Measurements from ENCODE around the gene MRO. TPM values are rescaled to one million over a fixed set of nuclear protein-coding genes. Genes with fewer than 3 reads are reported as not detected.

MRO gene
- total and polyA plus RNA-seq, 2 of the 4 experiments (the other 2 are of a cell fraction) = not detected

GRCh38 chr18:50802141-50802540 lies 17.7 kb downstream of the MRO start:
- Histone ChIP-seq H2BK20ac (ENCODE audit: low read depth, low read length) (no peak overlapping the region), H2BK5ac (ENCODE audit: low read depth, low read length, poor library complexity, severe bottlenecking) (no peak overlapping the region), H3K18ac (ENCODE audit: low read depth, low read length) (no peak overlapping the region), H3K56ac (ENCODE audit: extremely low read depth, insufficient read depth, low read length) (no peak overlapping the region), H2AK5ac (ENCODE audit: low read depth, low read length) (no peak overlapping the region), H3K79me1 (ENCODE audit: low read depth in 1 of 2, low read length in 2 of 2) (no peaks in the 10 kb centered on the region), H3K4me1 (ENCODE audit: control insufficient read depth, insufficient read depth, low read length) (no peaks in the 10 kb centered on the region), H3K23ac (ENCODE audit: low read depth, low read length) (no peak overlapping the region), H2AK9ac (replicated peaks; ENCODE audit: low read depth, low read length, poor library complexity) (no peak overlapping the region), H3K4ac (ENCODE audit: low read depth, low read length) (no peak overlapping the region), H3K27me3 (ENCODE audit: control insufficient read depth, insufficient read depth, low read length) (peaks cover 6% of the 10 kb centered on the region), H3K27ac (ENCODE audit: insufficient read depth, low read length) (no peak overlapping the region), H2AFZ (replicated peaks; ENCODE audit: low read length, poor library complexity) (no peak overlapping the region), H3K4me3 (ENCODE audit: insufficient read depth, low read depth, low read length) (no peak overlapping the region), H3K36me3 (ENCODE audit: control insufficient read depth, insufficient read depth, low read length) (no peaks in the 10 kb centered on the region), H2BK120ac (ENCODE audit: low read depth, low read length) (no peak overlapping the region), H3K9ac (ENCODE audit: low read depth, low read length) (no peak overlapping the region), H4K91ac (ENCODE audit: insufficient read depth, low read depth, low read length) (no peak overlapping the region), H2BK15ac (ENCODE audit: low read depth, low read length) (no peak overlapping the region), H3K14ac (replicated peaks; ENCODE audit: low read depth, low read length) (no peak overlapping the region), H4K5ac (ENCODE audit: low read depth, low read length) (no peak overlapping the region), H3K9me3 (ENCODE audit: control insufficient read depth, insufficient read depth, low read length) (no peaks in the 10 kb centered on the region), H4K8ac (ENCODE audit: low read depth in 2 of 2, low read length in 2 of 2) (no peak overlapping the region), H3K9me1 (ENCODE audit: insufficient read depth, low read length) (no peaks in the 10 kb centered on the region), H3K4me2 (ENCODE audit: low read depth, low read length) (no peak overlapping the region), H4K20me1 (ENCODE audit: insufficient read depth, low read length) (no peaks in the 10 kb centered on the region)
- intact Hi-C loops (cut with micrococcal nuclease) (no loop called here), dilution Hi-C loops (cut with HindIII; ENCODE audit: low sequenced_read_pairs, unreplicated experiment) (no loop called here), in situ Hi-C loops (cut with MboI; ENCODE audit: low sequenced_read_pairs) (no loop called here)
- ATAC-seq (ENCODE audit: low read depth) (no peak), DNase-seq (no peak)
- TF ChIP-seq SMC3 (IDR thresholded peaks at IDR 0.05; ENCODE audit: low read depth, low read length) = no peak
- TF ChIP-seq RAD21 (IDR thresholded peaks at IDR 0.05; ENCODE audit: low read length) = no peak
- TF ChIP-seq CHD1 (IDR thresholded peaks at IDR 0.05; ENCODE audit: low read depth, low read length) = no peak
- no peak for TF ChIP-seq RCOR1 (IDR thresholded peaks at IDR 0.05; ENCODE audit: insufficient replicate concordance, low read length)
- CTCF ChIA-PET = no interaction called here
- WGBS, 2 experiments (ENCODE audit: extremely low coverage in 2 of 2, insufficient read length in 1 of 2) = 60% methylated on average over 1 of the region's 3 CpGs; no CpG with 5 or more reads in 1 of the 2 experiments
- BruUV-seq (replicated peaks) = no TSS peak
- POLR2A ChIA-PET (ENCODE audit: unreplicated experiment) = no interaction called here
